Chondrocyte (in vitro differentiated cells): ENCODE results near the gene FOXP1. TPM values are rescaled to one million over a fixed set of nuclear protein-coding genes. Genes with fewer than 3 reads are reported as not detected.
"Not testable (repeated sequence)": the region's sequence is repeated elsewhere in the genome, so short reads cannot be mapped to it uniquely, and the experiment has no call there.

Experiments used
- DNase-seq: peaks from one replicate; pipeline ENCODE4 v3.0.0; 2021; ENCODE audit warnings: mixed read lengths, low spot score
- H3K27ac Mint-ChIP-seq: one replicate; pipeline ENCODE4 v1.8.0; 2021; ENCODE audit warnings: mild to moderate bottlenecking, moderate library complexity, mixed read lengths; ENCODE audit not compliant: unreplicated experiment
- H3K27me3 Mint-ChIP-seq: 2 replicates; pipeline ENCODE4 v1.8.0; 2021; ENCODE audit warnings: low read depth, mixed read lengths
- H3K36me3 Mint-ChIP-seq: 2 replicates; pipeline ENCODE4 v1.8.0; 2021; ENCODE audit warnings: low read depth, mixed read lengths
- H3K4me1 Mint-ChIP-seq: 2 replicates; pipeline ENCODE4 v1.8.0; 2021; ENCODE audit warnings: low read depth, mild to moderate bottlenecking, mixed read lengths
- H3K4me3 Mint-ChIP-seq: one replicate; pipeline ENCODE4 v1.8.0; 2021; ENCODE audit warnings: mild to moderate bottlenecking, moderate library complexity, mixed read lengths; ENCODE audit not compliant: unreplicated experiment
- H3K9me3 Mint-ChIP-seq: 2 replicates; pipeline ENCODE4 v1.8.0; 2021; ENCODE audit warnings: low read depth, mixed read lengths
- CTCF ChIP-seq: fragments of 200-600 bp; sonication (generic); IDR thresholded peaks from 2 replicates; pipeline ENCODE4 v1.5.0; 2021; ENCODE audit warnings: antibody characterized with exemption, mild to moderate bottlenecking, moderate library complexity
- total RNA-seq: library from RNA; stranded (reverse); gene quantifications from 3 replicates; pipeline ENCODE4 v1.2.1, GENCODE V29; 2021

The FOXP1 gene
- total RNA-seq, 1 donor from 2014 or later = 206 TPM

- Mint-ChIP-seq H3K4me1 (peaks cover 61% of the 10 kb centered on the region), H3K36me3 (peaks cover 37% of the 10 kb centered on the region), H3K27ac (peak overlapping the region; percentile 100), H3K9me3 (no peaks in the 10 kb centered on the region), H3K27me3 (no peaks in the 10 kb centered on the region), H3K4me3 (no peak overlapping the region)
- no peak for DNase-seq
- TF ChIP-seq CTCF = no peak
Observed at GRCh38 chr3:70980646-70981170, 602.8 kb downstream of the FOXP1 start.

GRCh38 chr3:70979983-70980645 is 603.4 kb downstream of the FOXP1 start:
- Mint-ChIP-seq H3K27me3 (no peaks in the 10 kb centered on the region), H3K4me3 (no peak overlapping the region), H3K36me3 (peaks cover 41% of the 10 kb centered on the region), H3K27ac (peak overlapping the region; percentile 100), H3K9me3 (no peaks in the 10 kb centered on the region), H3K4me1 (peaks cover 60% of the 10 kb centered on the region)
- no peak for TF ChIP-seq CTCF
- DNase-seq = no peak

GRCh38 chr3:70977712-70978111 is 605.8 kb downstream of the FOXP1 start:
- Mint-ChIP-seq H3K27me3 (no peaks in the 10 kb centered on the region), H3K9me3 (no peaks in the 10 kb centered on the region), H3K4me1 (peaks cover 45% of the 10 kb centered on the region)

GRCh38 chr3:70975981-70976380 is 607.5 kb downstream of the FOXP1 start:
- Mint-ChIP-seq H3K36me3 (peaks cover 50% of the 10 kb centered on the region), H3K4me1 (peaks cover 40% of the 10 kb centered on the region)
- not testable (repeated sequence) for H3K4me3 Mint-ChIP-seq, H3K9me3 Mint-ChIP-seq, H3K27me3 Mint-ChIP-seq, DNase-seq, H3K27ac Mint-ChIP-seq

More at GRCh38 chr3:70977712-70978111, 605.8 kb downstream of the FOXP1 start:
- TF ChIP-seq CTCF = no peak
- H3K27ac Mint-ChIP-seq = peak overlapping the region; percentile 23
- no peak for DNase-seq
- H3K36me3 Mint-ChIP-seq = peaks cover 41% of the 10 kb centered on the region
- H3K4me3 Mint-ChIP-seq = no peak overlapping the region

GRCh38 chr3:70974747-70975146 is 608.8 kb downstream of the FOXP1 start:
- peaks cover 38% of the 10 kb centered on the region for H3K4me1 Mint-ChIP-seq
- peaks cover 54% of the 10 kb centered on the region for H3K36me3 Mint-ChIP-seq
- no peak for DNase-seq
- no peaks in the 10 kb centered on the region for H3K27me3 Mint-ChIP-seq
- no peak overlapping the region for H3K4me3 Mint-ChIP-seq
- H3K9me3 Mint-ChIP-seq = no peaks in the 10 kb centered on the region
- peak overlapping the region; percentile 65 for H3K27ac Mint-ChIP-seq
- no peak for TF ChIP-seq CTCF

- no peak for TF ChIP-seq CTCF
- peaks cover 58% of the 10 kb centered on the region for H3K36me3 Mint-ChIP-seq
- H3K4me1 Mint-ChIP-seq = peaks cover 42% of the 10 kb centered on the region
- no peaks in the 10 kb centered on the region for H3K27me3 Mint-ChIP-seq
- H3K9me3 Mint-ChIP-seq = no peaks in the 10 kb centered on the region
- no peak for DNase-seq
- H3K4me3 Mint-ChIP-seq = no peak overlapping the region
- peak overlapping the region; percentile 22 for H3K27ac Mint-ChIP-seq
Observed at GRCh38 chr3:70973558-70973957, 610.0 kb downstream of the FOXP1 start.
